Stimulated activated CD8-positive, alpha-beta memory T cell treated with anti-CD3 and anti-CD28 coated beads, Interleukin-12 subunit alpha, Interleukin-12 subunit beta, amount 100 ng/mL, for 24 hours (primary cell): ENCODE measurements around the gene SSR1.

Experiments
- DNase-seq: peaks from one replicate; pipeline ENCODE4 v3.0.0-alpha.2; 2020; ENCODE audit errors: extremely low read depth

Gene SSR1

DNA sequence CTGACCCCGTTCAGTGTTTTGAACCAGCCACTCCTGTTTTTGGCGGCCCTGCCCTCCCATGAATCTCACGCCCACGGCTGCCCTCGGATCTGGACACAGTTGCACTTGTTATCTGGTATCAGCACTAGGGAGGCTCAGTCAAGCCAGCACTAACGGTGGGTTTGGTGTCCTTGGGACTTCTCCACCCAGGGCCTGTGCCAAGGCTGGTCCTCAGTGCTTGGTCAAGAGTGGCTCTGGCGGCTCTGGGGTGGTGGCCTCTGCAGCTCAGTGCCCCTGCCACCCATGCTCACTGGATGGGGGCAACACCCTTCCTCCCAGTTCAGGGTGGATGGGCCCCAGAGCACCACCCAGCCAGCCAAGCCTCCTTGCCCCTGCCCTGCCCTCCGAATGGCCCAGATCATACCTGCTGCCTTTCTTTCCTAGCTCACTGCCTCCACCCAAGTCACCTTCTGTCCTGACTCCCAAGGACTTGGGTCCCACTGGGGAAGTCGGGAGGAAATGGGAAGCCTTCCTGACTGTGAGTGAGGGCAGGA is 54.7 kb downstream of the SSR1 start:
- no peak for DNase-seq

DNA sequence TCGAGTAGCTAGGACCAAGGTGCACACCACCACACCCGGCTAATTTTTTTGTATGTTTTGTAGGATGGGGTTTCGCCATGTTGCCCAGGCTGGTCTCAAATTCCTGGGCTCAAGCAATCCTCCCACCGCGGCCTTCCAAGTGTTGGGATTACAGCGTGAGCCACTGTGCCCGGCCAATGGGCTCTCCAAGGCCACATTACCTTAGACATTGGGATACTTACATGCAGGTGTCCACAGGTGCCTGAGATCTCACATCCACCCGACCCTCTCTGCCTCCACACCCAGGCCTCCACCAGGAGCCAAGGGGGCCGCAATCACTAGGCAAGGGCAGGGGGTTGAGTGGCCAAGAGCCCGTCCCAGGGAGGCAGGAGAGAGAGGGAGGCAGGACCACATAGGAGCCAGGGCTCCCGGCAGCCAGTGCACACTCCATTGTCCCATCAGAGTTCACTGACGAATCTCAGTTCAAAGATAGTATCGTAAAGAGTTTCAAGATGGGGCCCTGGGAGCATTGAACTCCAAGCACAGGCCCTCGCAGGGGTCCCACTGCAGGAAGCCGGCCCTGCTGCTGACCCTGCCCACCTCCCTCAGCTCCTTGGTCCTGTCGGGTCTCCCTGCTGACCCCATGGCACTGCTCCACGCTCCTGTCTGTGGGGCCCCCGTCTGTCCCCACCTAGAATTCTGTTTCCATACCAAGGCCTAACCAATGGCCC is 55.3 kb downstream of the SSR1 start:
- DNase-seq: no peak

DNA sequence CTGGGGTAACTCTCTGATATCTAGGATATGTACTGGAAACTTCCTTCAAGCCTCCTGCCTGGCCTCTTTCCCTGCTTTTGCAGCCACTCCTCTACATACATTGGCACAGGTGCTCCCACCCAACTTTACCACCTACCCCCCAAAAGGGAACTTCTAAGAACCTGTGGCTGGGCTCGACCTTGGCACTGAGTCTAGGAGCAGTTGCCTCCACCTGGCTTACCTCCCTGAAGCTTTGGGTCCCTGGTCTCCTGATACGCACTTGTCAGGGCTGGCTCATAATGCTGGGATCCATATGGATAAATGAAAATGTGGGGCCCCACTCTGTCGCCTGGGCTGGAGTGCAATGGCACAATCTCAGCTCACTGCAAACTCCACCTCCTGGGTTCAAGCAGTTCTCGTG is 56.2 kb downstream of the SSR1 start:
- DNase-seq: no peak

DNA sequence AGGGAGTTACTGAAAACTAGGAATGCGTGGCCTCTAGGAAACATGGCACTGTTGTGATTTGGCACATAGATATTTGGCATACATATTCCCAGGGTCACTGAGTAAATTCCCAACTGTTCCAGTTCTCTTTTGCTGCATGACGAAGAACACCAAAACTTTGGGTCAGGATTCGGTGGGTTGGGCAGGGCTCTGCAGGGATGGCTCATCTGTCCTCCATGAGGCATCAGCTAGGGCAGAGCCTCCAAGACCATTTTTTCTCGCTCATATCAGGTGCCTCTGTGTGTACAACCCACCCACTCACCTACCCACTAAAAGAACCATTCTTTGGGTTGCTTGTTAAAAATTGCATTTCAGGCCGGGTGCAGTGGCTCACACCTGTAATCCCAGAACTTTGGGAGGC is 57.1 kb downstream of the SSR1 start:
- DNase-seq: no peak

DNA sequence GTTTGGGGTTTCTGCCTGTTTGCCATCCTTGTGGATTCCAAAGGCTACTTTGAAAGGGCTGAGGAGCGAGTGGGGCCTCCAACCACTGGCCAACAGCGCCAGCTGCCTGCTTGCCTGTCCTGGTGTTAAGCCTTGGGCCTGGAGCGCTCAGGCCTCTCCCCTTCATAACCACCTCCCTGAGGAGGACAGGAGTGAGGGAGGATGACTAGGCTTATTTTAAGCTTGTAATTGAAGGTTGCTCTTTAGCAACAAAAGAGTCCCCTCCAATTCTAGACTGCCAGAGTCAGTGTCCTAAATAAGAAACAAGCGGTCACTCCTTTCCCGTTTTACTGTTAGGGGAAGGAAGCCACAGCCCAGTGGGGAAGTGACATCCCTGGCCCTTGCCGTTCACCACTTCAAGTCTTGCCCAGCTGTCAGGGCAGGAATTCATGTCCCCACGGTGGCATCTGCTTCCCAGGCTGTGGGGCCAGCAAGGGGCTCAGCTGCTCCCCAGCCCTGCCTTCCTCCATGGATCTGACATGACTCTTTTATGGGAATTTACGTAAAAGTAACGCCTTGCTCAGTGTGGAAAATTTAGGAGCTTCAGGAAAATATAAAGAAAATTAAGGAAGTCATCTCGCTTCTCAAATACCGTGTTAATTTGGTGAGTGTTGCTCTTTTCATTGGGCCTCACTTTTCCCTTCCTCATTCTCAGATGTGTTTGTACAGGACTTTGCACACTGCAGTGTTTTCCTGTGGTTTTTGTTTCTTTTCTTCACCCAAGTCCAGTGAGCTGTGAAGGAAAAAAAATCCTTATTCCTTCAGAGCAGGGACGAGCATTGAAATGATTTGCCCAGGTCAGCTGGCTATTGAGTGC is 57.8 kb downstream of the SSR1 start:
- no peak for DNase-seq

DNA sequence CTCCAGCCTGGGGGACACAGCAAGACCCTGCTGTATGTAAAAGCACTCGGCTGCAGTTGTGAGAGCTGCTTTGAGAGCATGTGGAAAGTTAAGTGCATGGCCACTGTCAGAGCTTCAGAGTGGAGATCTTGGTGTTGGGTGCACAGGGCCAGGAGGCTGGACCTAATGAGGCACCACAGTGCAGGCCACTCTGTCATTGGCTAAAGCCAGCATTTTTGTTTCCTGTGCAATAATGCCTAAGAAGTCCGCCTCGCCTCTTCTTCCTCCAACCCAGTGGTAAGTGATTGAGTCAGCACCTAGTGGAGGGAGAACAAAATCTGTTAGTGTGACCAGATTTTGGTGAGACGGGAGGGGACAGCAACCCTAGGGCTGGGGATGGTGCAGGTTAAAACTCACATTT is 60.6 kb downstream of the SSR1 start:
- no peak for DNase-seq

DNA sequence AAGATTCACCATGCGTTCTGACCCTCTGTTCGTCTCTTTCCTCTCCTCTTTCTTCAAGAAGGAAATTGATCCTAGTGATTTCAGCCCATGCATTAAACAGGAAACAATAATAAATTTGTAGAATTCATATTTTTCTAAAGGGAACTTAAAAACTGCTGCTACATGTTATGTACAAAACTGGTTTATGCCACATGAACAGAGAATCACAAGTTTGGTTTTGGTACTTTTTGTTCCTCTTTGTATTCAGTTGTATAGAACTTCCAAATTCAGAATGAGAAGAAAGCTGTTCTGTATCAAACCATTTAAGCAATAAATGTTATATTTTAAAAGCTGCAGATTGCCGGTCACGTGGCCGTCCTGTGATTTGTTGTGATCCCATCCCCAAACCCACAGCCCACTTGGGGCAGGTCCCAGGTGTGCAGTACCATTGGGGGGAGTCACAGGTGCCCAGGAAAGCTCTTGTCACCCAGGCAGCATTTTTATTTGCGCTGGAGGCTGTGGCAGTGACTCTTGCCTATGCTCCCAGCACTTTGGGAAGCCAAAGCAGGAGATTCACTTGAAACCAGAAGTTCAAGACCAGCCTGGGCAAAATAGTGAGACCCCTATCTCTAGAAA is 61.2 kb downstream of the SSR1 start:
- DNase-seq: no peak

DNA sequence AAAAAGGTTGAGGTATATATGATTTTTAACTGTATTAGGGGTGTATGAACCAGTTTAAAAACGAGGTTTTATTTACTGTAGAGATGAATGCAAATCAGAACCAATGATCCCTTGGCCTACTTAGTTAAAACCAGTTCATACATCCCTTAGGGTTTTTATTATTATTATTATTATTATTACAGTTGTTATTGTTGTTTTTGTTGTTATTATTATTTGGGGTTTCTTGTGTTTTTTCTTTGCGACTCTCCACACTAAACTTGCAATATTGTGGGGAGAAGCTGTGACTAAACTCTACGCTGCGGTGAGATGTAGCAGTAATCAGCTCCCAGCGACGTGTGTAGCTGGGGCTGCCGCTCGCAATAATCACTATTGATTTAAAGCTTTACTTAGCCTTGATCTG is 62.2 kb downstream of the SSR1 start:
- DNase-seq: no peak

DNA sequence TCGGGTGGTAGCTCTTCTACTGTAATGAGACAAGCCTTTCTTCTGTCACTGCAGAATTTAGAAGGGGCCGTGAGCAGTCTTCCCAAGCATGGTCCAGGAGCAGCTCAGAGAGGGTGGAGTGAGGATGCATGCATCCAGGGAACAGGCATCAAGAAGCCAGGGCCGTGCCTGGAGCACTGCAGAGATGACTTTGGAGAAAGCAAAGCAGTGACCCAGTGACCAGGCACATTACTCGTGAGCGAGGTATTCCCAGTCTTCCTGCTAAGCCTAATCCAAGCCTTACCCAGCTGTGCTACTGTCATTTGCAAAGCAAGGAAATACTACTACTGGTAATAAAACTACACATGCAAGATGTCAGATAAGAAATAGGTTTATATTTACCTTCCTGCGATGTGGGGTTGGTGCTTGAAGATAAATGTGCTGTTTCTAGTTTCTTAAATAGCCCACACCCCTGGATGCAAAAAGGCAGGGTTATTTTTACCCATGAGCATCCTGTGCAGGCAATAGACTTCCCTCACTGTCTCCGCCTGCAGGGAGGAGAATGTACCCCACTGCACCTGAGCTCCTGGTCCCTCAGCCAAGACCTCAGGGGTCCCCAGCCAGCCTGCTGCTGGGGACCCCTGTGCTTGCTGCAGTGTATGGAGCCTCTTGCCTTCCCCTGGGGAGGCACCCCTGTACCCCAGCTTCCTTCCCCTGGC is 62.9 kb downstream of the SSR1 start:
- DNase-seq: no peak

DNA sequence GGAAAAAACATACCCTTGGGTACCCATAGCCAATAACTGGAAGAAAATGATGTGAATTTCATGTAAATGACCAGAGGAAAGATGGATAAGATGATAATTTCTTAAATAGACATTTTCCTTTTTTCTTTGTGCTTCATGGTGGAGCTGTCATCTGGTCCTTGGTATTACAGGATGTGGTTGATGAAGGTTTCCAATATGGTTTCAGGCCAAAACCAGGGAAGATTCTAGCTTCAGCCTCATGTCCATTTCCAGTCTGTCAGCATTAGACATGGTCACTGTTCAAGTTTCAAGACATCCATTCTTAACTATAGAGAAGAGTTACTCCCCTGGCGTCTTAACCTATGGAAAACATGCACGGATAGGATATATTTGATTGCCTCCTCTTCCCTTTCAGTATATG is 63.6 kb downstream of the SSR1 start:
- no peak for DNase-seq

DNA sequence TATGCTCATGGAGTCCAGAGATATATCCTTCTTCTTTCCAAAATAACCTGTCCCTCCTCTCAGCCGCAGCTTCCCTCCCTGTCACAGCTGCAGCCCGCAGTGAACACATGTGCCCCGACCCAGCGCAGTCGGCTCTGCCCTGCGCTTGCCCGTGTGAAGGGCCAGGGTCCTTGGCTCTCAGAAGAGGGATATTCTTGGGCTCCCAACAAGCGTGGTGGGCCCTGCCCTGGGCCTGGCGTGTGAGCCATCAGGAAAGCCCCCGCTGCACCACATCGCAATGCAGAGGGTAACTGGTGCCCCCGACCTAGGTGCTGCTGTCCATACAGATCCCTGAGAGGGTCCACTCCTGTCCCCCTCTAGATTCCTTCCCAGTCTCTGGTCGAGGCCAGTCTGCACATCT is 65.2 kb downstream of the SSR1 start:
- no peak for DNase-seq

DNA sequence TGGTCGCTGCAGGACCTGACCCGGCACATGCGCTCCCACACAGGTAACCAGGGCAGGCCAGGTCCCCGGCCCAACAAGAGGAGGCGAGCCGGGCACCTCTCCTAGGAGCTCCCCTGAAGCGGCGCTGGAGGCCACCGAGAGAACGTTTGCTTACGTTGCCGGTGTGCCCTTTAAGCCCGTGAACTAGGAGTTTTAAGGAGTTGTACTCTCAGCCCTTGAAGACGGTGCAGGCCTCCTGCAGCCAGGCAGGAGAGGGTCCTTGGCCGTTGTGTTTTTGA is 65.9 kb downstream of the SSR1 start:
- DNase-seq: no peak

DNA sequence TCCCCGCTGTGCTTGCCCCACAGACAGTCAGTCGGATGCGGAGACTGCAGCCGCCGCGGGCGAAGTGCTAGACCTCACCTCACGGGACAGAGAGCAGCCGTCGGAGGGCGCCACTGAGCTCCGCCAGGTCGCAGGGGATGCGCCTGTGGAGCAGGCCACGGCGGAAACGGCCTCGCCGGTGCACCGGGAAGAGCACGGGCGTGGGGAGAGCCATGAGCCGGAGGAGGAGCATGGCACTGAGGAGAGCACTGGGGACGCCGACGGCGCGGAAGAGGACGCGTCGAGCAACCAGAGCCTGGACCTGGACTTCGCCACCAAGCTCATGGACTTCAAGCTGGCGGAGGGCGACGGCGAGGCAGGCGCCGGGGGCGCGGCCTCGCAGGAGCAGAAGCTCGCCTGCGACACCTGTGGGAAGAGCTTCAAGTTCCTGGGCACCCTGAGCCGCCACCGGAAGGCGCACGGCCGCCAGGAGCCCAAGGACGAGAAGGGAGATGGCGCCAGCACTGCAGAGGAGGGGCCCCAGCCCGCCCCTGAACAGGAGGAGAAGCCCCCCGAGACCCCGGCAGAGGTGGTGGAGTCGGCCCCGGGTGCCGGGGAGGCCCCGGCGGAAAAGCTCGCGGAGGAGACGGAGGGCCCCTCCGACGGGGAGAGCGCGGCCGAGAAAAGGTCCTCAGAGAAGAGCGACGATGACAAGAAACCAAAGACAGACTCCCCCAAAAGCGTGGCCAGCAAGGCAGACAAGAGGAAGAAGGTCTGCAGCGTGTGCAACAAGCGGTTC is 66.4 kb downstream of the SSR1 start:
- no peak for DNase-seq

DNA sequence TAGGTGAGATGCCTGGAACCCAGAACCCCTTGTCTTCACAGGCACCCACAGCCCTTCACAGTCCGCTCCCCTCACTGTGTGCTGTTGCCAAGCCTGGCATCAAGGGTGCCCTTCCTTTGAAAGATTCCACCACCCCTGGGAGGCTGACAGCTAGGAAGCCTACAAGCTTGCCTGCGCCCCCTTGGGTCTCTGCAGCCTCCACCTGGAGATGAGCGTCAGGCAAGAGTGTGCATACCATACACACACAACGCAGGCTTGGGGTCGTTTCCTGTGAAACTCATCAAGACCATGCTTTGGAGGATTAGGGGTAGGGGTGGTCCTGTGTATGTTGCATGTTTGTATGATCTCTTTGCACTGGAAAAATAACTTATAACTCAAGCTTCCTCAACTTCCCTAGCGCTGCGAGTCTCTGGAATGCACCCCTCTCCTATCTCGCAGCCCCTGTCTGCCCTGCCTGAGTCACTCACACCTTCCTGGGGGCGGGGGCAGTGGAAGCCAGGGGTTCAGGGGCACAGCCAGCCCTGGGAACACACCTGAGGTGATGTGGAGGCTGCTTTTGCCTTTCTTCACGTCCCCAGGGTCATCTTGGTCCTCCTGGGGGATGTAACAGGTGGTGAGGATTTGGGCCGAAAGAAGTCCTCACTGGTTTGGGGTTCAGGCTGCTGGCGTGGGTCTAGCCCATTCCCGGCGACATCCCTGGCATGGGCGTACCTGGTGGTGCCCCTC is 67.2 kb downstream of the SSR1 start:
- DNase-seq: no peak

DNA sequence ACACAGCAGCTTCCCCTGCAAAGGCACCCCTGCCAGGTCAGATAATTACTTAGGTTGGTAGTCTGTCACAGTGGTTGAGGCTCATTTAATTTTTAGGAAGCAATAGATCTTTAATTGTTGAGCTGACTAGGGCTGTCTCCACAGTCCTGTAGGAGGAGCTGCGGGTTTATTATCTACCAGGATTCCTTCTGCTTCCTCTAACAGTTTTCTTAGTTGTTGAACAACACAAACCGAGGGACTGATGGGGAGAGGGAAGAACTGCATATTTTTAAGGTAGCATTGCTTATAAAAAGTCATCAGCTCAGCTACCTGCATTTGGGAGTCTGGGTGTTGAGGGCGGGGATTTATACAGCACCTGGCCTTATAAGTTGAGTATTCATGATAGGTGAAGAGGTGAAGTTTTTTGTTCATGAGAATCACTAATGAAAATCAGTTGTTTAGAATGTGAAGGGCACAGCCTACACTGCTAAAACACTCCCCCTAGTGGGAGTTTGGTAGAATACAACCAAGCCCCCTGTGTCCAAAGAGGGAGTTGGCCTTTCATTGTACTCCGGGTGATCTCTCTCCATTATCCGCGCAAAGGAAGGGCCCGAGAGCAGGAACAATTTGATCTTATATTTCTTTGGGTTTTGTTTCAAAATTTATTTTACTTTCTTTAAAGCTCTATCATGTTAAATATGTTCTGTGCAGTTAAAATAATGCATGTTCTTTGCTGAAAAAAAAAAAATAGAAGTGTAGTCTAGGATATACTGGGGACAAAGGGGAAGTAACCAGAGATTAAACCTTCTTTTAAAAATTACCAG is 69.6 kb downstream of the SSR1 start:
- no peak for DNase-seq

DNA sequence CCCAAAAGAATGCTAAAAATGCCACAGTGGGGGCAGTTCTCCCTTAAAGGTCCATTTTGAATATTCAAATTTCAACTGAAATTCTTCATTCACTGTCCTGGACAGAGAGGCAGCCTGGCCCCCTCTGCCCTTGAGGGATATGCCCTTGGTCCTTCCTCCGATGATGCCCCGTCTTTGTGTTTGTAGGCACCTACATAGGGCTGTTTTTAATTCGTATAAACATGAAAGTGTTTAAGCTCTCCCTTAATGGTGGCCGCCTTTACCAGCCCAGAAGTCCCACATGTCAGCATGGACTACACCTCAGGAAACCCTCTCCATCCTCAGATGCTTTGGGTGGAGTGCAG is 70.2 kb downstream of the SSR1 start:
- no peak for DNase-seq

DNA sequence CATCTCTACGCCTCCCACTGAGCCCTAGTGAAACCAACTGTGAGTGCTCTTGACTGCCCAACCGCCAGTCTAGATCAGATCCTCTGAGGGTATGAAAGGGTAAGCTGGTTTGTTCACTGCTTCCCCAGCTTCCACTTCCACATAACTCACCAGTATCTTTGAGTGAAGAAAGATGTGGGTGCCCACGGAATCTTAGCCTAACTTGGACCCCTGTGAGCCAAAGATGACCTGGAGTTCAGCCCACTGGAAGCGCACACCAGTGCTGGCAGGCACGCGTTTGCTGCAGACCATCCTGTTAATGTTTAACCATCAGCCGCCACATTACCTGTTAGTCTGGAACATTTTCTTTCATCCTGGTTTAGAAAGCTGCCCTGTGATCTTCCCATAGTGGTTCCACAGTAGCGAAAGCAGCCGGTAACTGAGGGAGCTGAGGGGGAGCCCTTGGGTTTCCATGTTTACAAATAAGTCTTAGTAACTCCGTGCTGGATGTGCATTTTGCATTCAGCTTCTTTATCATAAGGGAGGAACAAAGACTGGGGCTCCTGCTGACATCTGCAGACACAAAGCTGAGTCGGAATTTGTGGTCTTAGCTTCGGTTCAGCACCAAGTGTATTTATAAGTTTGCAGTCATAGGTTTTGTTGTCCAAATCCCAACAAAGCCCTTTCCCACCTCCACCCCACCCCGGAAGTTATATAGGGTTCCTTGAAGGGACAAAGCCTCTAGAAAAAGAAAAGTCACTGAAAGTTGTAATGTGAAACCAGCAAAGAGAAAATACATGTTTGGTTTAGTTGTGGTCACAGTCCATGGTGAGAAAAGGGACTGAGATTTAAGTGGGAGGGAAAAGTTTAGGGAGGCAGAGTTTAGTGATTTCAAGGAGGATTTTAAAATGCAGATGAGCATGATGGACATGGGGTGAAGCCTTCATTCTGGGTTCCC is 71.0 kb downstream of the SSR1 start:
- DNase-seq: no peak

DNA sequence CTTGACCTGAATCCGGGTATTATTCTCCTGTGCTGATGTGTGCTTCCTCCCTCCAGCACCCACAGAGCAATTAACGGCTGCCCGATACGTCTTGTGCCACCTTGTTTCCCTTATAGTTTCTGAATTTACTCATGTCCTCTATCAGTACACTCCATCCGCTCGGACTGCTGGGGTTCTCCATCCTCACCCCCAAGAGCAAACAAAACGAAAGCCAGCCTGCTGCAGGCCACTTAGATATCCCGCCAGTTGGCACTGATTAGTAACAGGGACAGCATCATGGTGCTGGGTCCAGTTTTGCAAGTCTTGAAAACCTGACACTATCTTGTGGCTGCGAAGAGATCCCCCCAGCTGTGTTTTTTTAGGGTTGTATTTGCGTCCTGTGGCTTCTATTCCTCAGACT is 71.8 kb downstream of the SSR1 start:
- no peak for DNase-seq

DNA sequence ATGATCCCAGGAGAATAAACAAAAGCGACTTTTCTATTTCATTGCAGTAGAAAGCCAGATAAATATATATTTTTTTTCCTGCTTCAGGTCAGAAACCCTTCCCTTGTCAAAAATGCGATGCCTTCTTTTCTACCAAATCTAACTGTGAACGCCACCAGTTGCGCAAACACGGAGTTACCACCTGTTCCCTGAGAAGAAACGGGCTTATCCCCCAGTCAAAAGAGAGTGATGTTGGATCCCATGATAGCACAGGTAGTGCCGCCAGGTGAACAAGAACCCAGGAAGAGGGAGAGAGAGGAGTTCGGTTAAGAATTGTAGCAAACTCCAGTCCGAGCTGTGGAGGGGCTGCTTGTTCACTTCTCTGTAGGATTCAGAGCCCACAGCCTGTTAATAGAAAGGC is 72.6 kb downstream of the SSR1 start:
- DNase-seq: no peak
